ENCODE results near the gene FKBP3. TPM values are rescaled to one million over a fixed set of nuclear protein-coding genes. Genes with fewer than 3 reads are reported as not detected.

FKBP3 gene
- total RNA-seq, 4 donors from 2014 or later: 77.5 to 111 (median 94.6) TPM

DNA sequence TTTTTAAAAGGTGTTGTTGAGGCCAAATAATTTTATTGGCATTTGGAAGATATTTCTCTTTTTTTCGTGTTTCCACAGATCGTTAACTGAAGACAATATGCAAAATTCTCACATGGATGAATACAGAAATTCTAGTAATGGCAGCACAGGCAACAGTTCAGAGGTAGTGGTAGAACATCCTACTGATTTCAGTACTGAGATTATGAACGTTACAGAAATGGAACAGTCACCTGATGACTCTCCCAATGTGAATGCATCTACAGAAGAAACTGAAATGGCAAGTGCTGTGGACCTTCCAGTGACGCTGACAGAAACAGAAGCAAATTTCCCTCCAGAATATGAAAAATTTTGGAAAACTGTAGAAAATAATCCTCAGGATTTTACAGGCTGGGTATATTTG is 39.1 kb downstream of the FKBP3 start:
- H3K27ac ChIP-seq: no peak overlapping the region
- H3K36me3 ChIP-seq: peaks cover 0 to 47% of the 10 kb centered on the region in 2 donors
- ATAC-seq (no peak), DNase-seq (no peak)
- intact Hi-C loops (cut with DNase I; ENCODE audit: low total_unique reads) (no loop called here), in situ Hi-C loops (cut with MboI; ENCODE audit: low sequenced_read_pairs in 4 of 4) (no loop called here)
- no peaks in the 10 kb centered on the region for H3K27me3 ChIP-seq
- H3K9me3 ChIP-seq: no peaks in the 10 kb centered on the region
- H3K4me3 ChIP-seq: no peak overlapping the region
- peaks cover 3 to 15% of the 10 kb centered on the region in 2 donors for H3K4me1 ChIP-seq
- no peak for TF ChIP-seq POLR2A (IDR thresholded peaks at IDR 0.05)
- TF ChIP-seq, protein P1, sequence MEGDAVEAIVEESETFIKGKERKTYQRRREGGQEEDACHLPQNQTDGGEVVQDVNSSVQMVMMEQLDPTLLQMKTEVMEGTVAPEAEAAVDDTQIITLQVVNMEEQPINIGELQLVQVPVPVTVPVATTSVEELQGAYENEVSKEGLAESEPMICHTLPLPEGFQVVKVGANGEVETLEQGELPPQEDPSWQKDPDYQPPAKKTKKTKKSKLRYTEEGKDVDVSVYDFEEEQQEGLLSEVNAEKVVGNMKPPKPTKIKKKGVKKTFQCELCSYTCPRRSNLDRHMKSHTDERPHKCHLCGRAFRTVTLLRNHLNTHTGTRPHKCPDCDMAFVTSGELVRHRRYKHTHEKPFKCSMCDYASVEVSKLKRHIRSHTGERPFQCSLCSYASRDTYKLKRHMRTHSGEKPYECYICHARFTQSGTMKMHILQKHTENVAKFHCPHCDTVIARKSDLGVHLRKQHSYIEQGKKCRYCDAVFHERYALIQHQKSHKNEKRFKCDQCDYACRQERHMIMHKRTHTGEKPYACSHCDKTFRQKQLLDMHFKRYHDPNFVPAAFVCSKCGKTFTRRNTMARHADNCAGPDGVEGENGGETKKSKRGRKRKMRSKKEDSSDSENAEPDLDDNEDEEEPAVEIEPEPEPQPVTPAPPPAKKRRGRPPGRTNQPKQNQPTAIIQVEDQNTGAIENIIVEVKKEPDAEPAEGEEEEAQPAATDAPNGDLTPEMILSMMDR (IDR thresholded peaks at IDR 0.05 in 4 of 5, conservative IDR thresholded peaks at IDR 0.05 in 1 of 5): no peak

DNA sequence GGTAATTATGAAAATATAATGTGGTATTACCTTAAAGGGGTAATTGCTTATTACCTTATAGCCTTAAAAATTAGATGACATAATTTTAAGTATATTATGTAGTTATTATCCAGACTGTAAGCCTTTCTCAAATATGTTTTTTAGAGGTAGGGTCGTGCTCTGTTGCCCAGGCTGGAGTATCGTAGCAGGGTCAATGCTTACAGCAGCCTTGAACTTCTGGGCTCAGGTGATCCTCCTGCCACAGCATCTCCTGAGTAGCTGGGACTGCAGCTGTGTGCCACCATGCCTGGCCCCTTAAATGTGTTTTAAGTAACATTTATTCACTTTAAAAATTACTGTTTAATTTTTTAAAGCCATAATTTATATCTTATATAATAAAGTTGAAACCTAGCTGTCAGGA is 40.0 kb downstream of the FKBP3 start:
- ATAC-seq (no peak), DNase-seq (no peak)
- H3K4me3 ChIP-seq: no peak overlapping the region
- H3K27ac ChIP-seq: no peak overlapping the region
- in situ Hi-C loops (cut with MboI; ENCODE audit: low sequenced_read_pairs in 4 of 4) (no loop called here), intact Hi-C loops (cut with DNase I; ENCODE audit: low total_unique reads) (no loop called here)
- no peaks in the 10 kb centered on the region for H3K9me3 ChIP-seq
- TF ChIP-seq POLR2A (IDR thresholded peaks at IDR 0.05): no peak
- TF ChIP-seq, protein P1 (IDR thresholded peaks at IDR 0.05 in 4 of 5, conservative IDR thresholded peaks at IDR 0.05 in 1 of 5): no peak
- peaks cover 0 to 40% of the 10 kb centered on the region in 2 donors for H3K36me3 ChIP-seq
- H3K27me3 ChIP-seq: no peaks in the 10 kb centered on the region
- peaks cover 4 to 24% of the 10 kb centered on the region in 2 donors for H3K4me1 ChIP-seq

DNA sequence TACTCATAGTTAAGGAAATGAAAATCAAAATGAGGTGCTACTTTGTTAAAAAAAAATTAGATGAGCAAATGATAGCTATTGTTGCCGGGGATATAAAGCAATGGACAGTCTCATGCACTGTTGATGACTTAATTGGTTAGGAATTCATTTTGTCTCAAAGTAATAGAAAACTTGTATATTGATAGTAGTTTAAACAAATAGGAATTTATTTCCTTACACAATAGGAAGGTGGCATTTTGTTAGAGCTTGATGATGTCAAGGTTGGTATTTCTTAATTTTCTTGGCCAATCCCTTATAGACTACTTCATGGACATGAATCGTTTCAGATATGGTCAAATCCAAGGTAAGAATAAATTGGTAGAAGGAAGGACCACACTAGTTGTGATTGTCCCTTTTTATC is 42.6 kb downstream of the FKBP3 start:
- intact Hi-C loops (cut with DNase I; ENCODE audit: low total_unique reads) (no loop called here), in situ Hi-C loops (cut with MboI; ENCODE audit: low sequenced_read_pairs in 4 of 4) (no loop called here)
- DNase-seq (no peak), ATAC-seq (no peak)
- no peak overlapping the region for H3K27ac ChIP-seq
- H3K27me3 ChIP-seq: no peaks in the 10 kb centered on the region
- H3K4me3 ChIP-seq: no peak overlapping the region
- TF ChIP-seq POLR2A (IDR thresholded peaks at IDR 0.05): no peak
- TF ChIP-seq, protein P1 (IDR thresholded peaks at IDR 0.05 in 4 of 5, conservative IDR thresholded peaks at IDR 0.05 in 1 of 5): no peak
- peaks cover 11 to 46% of the 10 kb centered on the region in 2 donors for H3K4me1 ChIP-seq
- no peaks in the 10 kb centered on the region for H3K9me3 ChIP-seq
- H3K36me3 ChIP-seq: peaks cover 0 to 16% of the 10 kb centered on the region in 2 donors

DNA sequence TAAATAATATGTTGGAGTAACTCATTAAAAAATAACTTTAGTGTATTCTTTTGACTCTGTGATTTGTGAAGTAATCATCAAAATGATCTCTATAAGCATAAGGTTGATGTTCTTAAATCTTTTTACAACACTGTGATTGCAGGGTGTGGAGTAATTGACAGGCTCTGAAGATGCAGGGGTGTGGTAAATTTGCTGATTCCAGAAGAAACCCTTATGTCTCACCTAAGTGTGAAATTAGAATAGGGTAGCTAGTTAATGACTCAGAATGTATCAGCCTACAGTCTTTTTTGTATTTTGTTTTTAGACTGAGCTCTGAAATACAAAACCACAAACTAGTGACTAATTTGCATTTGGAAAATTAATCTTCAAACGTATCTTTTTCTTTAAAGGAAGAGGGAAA is 44.5 kb downstream of the FKBP3 start:
- ATAC-seq (no peak), DNase-seq (no peak)
- Histone ChIP-seq H3K9me3 (no peaks in the 10 kb centered on the region), H3K36me3 (no peaks in the 10 kb centered on the region), H3K27ac (peak overlapping the region in 3 of 4 donors; percentile 2 to 18 (median 11)), H3K4me3 (no peak overlapping the region), H3K4me1 (peaks cover 24 to 65% of the 10 kb centered on the region in 2 donors), H3K27me3 (no peaks in the 10 kb centered on the region)
- in situ Hi-C loops (cut with MboI; ENCODE audit: low sequenced_read_pairs in 4 of 4): loop anchor here in 1 of 4 donors (10.0 kb wide), 1 partner anchor 45 kb away; the partner anchor contains the start of genes FANCM and FKBP3
- intact Hi-C loops (cut with DNase I; ENCODE audit: low total_unique reads): no loop called here
- TF ChIP-seq, protein P1 (IDR thresholded peaks at IDR 0.05 in 4 of 5, conservative IDR thresholded peaks at IDR 0.05 in 1 of 5): no peak

DNA sequence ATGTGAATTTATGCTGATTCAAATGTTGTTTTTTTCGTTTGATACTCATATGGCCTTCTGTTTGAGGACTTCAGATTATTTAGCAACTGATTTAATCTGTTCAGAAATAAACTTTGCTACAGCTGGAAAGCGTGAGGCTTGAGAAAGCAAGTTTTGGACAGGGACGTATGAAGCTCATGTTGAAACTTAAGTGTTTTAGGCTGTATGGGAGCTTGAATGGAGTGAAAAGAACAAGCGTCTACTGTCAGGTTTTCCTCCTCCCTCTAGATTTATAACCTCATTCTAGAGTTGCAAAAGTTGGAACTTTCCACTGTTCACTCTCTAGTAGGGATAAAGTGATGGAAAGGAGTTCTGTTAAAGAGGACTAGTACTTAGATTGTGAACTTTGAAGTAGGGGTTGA is 49.3 kb downstream of the FKBP3 start:
- intact Hi-C loops (cut with DNase I; ENCODE audit: low total_unique reads) (loop anchor here (1.0 kb wide), 3 partner anchors 49 to 188 kb away; partner anchors contain the start of genes FKBP3 and TOGARAM1), in situ Hi-C loops (cut with MboI; ENCODE audit: low sequenced_read_pairs in 4 of 4) (loop anchor here in 1 of 4 donors (10.0 kb wide), 1 partner anchor 50 kb away; the partner anchor contains the start of genes FANCM and FKBP3)
- ATAC-seq: peak; percentile 17 to 36
- H3K4me1 ChIP-seq: peaks cover 30 to 50% of the 10 kb centered on the region in 2 donors
- no peak for DNase-seq
- peak overlapping the region; percentile 86 to 95 (median 90) for H3K27ac ChIP-seq
- no peaks in the 10 kb centered on the region for H3K9me3 ChIP-seq
- peak overlapping the region; percentile 71 to 93 (median 74) for H3K4me3 ChIP-seq
- no peaks in the 10 kb centered on the region for H3K27me3 ChIP-seq
- H3K36me3 ChIP-seq: no peaks in the 10 kb centered on the region
- TF ChIP-seq POLR2A (IDR thresholded peaks at IDR 0.05): no peak
- TF ChIP-seq, protein P1 (IDR thresholded peaks at IDR 0.05 in 4 of 5, conservative IDR thresholded peaks at IDR 0.05 in 1 of 5): no peak
